GM12875 (cell line): Measurements from ENCODE around the gene SYNGR2.

Experiments
- H3K4me3 ChIP-seq: one replicate; pipeline ENCODE4 v1.5.1; 2011; ENCODE audit warnings: low read depth, low read length, control low read depth
- CTCF ChIP-seq: IDR thresholded peaks from 2 replicates; pipeline ENCODE4 v1.5.1; 2011; ENCODE audit warnings: low read depth, mild to moderate bottlenecking, control low read depth, inconsistent platforms, low read length, moderate library complexity, borderline replicate concordance; ENCODE audit not compliant: insufficient read depth

Gene SYNGR2

GRCh38 chr17:78154903-78155811 is 13.2 kb upstream of the SYNGR2 start:
- no peak for TF ChIP-seq CTCF
- H3K4me3 ChIP-seq: no peak overlapping the region

DNA sequence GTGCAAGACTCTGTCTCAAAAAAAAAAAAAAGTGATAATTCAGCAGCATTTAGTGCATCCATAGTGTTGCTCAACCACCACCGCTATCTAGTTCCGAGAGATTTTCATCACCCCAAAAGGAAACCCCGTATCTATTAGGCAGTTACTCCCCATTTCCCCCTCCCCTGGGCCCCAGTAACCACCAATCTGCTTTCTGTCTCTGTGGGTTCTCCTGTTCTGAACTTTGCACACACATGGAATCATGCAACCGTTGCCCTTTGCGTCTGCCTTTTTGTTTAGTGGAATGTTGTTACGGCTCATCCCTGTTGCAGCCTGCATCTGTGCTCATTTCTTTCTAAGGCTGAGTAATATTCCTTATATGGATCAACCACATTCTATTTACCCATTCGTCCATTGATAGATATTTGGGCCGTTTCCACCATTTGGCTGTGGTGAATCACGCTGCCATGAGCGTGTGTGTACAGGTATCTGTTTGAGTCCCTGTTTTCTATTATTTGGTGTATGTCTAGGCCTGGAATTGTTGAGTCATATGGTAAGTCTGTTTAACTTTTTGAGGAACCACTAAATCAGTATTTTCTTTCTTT is 8.7 kb upstream of the SYNGR2 start:
- TF ChIP-seq CTCF: no peak
- H3K4me3 ChIP-seq: no peak overlapping the region

DNA sequence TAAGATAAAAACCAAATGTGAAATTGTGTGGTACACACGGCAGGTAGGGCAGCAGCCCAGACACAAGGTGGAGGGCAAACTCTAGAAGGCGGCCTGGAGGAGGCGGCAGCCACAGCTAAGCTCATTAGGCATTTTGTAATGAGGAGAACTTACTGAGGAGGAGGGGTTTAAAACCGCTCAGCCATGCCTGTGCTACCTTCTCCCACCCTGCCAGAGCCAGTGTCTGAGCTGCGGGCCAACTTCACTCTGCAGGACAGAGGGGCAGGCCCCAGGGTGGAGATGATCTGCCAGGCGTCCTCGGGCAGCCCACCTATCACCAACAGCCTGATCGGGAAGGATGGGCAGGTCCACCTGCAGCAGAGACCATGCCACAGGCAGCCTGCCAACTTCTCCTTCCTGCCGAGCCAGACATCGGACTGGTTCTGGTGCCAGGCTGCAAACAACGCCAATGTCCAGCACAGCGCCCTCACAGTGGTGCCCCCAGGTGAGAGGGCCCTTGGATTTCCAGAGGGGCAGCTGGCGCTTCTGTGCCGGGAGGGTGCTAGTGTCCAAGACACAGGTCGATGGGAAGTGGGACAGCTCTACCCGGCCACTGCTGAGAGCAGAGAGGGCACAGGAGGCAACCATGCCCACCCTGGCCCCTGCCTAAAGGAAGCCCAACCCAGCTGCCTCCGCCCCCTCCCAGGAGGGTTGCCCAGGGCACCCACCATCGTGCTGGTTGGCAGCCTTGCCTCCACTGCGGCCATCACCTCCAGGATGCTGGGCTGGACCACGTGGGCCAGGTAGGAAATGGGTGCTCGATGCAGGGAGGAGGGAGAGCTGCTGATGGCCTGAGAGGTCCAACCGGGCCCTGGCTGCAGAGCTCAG is 4.3 kb upstream of the SYNGR2 start:
- no peak overlapping the region for H3K4me3 ChIP-seq

GRCh38 chr17:78164748-78165607 is 3.4 kb upstream of the SYNGR2 start:
- H3K4me3 ChIP-seq: no peak overlapping the region
- no peak for TF ChIP-seq CTCF

More for the DNA sequence above, 4.3 kb upstream of the SYNGR2 start:
- no peak for TF ChIP-seq CTCF

DNA sequence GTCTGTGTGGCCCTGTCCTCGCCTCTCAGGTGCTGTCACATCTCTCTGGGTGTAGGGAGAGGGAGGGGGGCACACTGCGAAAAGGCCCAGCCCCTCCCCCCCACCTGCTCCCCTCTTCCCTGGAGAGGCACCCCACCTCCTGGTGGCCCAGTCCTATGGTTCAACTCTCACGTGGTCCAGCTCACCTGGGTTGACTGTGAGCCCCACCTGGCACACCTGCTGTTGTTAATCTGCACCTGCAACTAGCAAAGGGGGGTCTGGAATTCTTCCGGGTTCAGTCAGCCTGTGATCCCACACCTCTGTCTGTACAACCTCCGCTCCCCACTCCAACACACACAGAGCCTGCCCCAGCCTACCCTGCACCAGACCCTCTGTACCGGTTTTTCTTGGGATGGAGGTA is 2.0 kb upstream of the SYNGR2 start:
- no peak for TF ChIP-seq CTCF
- H3K4me3 ChIP-seq: no peak overlapping the region
